MCF 10A (cell line): Measurements from ENCODE around the gene SNX18. TPM values are rescaled to one million over a fixed set of nuclear protein-coding genes. Genes with fewer than 3 reads are reported as not detected.

Experiments
- BruUV-seq: library from RNA; stranded (reverse); fragments of 400-500 nt; replicated peaks from 2 replicates; lab custom pipeline; 2021; lab: Mats Ljungman, UMichigan
- CTCF ChIA-PET: fragments of 300-600 bp; sonication (Branson Sonifier 250); formaldehyde crosslinking; extraction: SDS; loops from one replicate; lab custom pipeline; 2021; ENCODE audit warnings: antibody characterized with exemption, inconsistent platforms; lab: Yijun Ruan, JAX
- POLR2A ChIA-PET: fragments of 300-600, 350-650 bp; sonication (Branson Sonifier 250); formaldehyde crosslinking; extraction: SDS; loops from one replicate; lab custom pipeline; 2020; ENCODE audit warnings: antibody characterized with exemption, inconsistent platforms; lab: Yijun Ruan, JAX
- DNase-seq: peaks from one replicate; pipeline ENCODE4 v3.0.0-alpha.2; 2018; ENCODE audit not compliant: unreplicated experiment
- H3K27ac Mint-ChIP-seq: one replicate; pipeline ENCODE4 v1.8.0; 2022; ENCODE audit warnings: mild to moderate bottlenecking, low read depth, mixed read lengths; ENCODE audit not compliant: unreplicated experiment
- H3K27me3 Mint-ChIP-seq: one replicate; pipeline ENCODE4 v1.8.0; 2022; ENCODE audit warnings: mixed read lengths; ENCODE audit not compliant: insufficient read depth, unreplicated experiment
- H3K36me3 Mint-ChIP-seq: one replicate; pipeline ENCODE4 v1.8.0; 2022; ENCODE audit warnings: mild to moderate bottlenecking, moderate library complexity, mixed read lengths; ENCODE audit not compliant: insufficient read depth, unreplicated experiment
- H3K4me1 Mint-ChIP-seq: one replicate; pipeline ENCODE4 v1.8.0; 2022; ENCODE audit warnings: mixed read lengths; ENCODE audit not compliant: insufficient read depth, unreplicated experiment
- H3K4me3 Mint-ChIP-seq: one replicate; pipeline ENCODE4 v1.8.0; 2022; ENCODE audit warnings: mild to moderate bottlenecking, moderate library complexity, mixed read lengths; ENCODE audit not compliant: unreplicated experiment
- H3K9me3 Mint-ChIP-seq: one replicate; pipeline ENCODE4 v1.8.0; 2022; ENCODE audit warnings: mixed read lengths; ENCODE audit not compliant: unreplicated experiment
- CTCF ChIP-seq: fragments of 200-600 bp; IDR thresholded peaks from one replicate; pipeline ENCODE4 v1.8.0; 2022; ENCODE audit warnings: antibody characterized with exemption, mild to moderate bottlenecking; ENCODE audit not compliant: unreplicated experiment
- intact Hi-C: fragments of 100-400 bp; cut with micrococcal nuclease; formaldehyde crosslinking; loops from 2 replicates; pipeline ENCODE4 v1.14.1; 2022
- total RNA-seq: library from RNA; stranded (reverse); gene quantifications from 2 replicates; pipeline ENCODE4 v1.2.3, GENCODE V29; 2022

SNX18 gene
- total RNA-seq, 1 experiment from 2014 or later, result 10.0 TPM

GRCh38 chr5:54529565-54529964 is 12.0 kb downstream of the SNX18 start:
- ChIA-PET POLR2A (no interaction called here), CTCF (interaction anchor here (0.6 to 1.7 kb wide), 7 partner anchors 10 to 920 kb away, joined by 3 to 8 read pairs (median 3); no protein-coding TSS in a partner anchor)
- BruUV-seq, result no TSS peak
- H3K9me3 Mint-ChIP-seq, result no peaks in the 10 kb centered on the region
- no peak overlapping the region for H3K27ac Mint-ChIP-seq
- intact Hi-C loops, result no loop called here
- H3K4me1 Mint-ChIP-seq, result peaks cover 8% of the 10 kb centered on the region
- no peaks in the 10 kb centered on the region for H3K36me3 Mint-ChIP-seq
- TF ChIP-seq CTCF, result no peak
- DNase-seq, result peak; percentile 19
- no peak overlapping the region for H3K4me3 Mint-ChIP-seq
- H3K27me3 Mint-ChIP-seq, result no peaks in the 10 kb centered on the region

- Mint-ChIP-seq H3K9me3 (no peaks in the 10 kb centered on the region), H3K4me1 (peaks cover 8% of the 10 kb centered on the region), H3K36me3 (no peaks in the 10 kb centered on the region), H3K27me3 (no peaks in the 10 kb centered on the region), H3K4me3 (no peak overlapping the region), H3K27ac (peak overlapping the region; percentile 40)
- BruUV-seq, result no TSS peak
- ChIA-PET POLR2A (no interaction called here), CTCF (interaction anchor here (0.6 to 0.7 kb wide), 2 partner anchors 226 to 249 kb away, joined by 3 to 4 read pairs; no protein-coding TSS in a partner anchor)
- TF ChIP-seq CTCF, result no peak
- DNase-seq, result no peak
- intact Hi-C loops, result no loop called here
These were observed 14.0 kb downstream of the SNX18 start for GRCh38 chr5:54531546-54531945.

- Mint-ChIP-seq H3K4me3 (no peak overlapping the region), H3K4me1 (peaks cover 8% of the 10 kb centered on the region), H3K27ac (no peak overlapping the region), H3K36me3 (no peaks in the 10 kb centered on the region), H3K27me3 (no peaks in the 10 kb centered on the region), H3K9me3 (no peaks in the 10 kb centered on the region)
- ChIA-PET CTCF (interaction anchor here (0.7 to 1.2 kb wide), 5 partner anchors 10 to 750 kb away, joined by 3 to 5 read pairs (median 3); no protein-coding TSS in a partner anchor), POLR2A (no interaction called here)
- intact Hi-C loops, result no loop called here
- no peak for TF ChIP-seq CTCF
- DNase-seq, result no peak
- BruUV-seq, result no TSS peak
These were observed 16.1 kb downstream of the SNX18 start for GRCh38 chr5:54533541-54534190.

GRCh38 chr5:54534191-54535004 is 16.8 kb downstream of the SNX18 start:
- no peak for TF ChIP-seq CTCF
- H3K36me3 Mint-ChIP-seq, result no peaks in the 10 kb centered on the region
- H3K27me3 Mint-ChIP-seq, result no peaks in the 10 kb centered on the region
- BruUV-seq, result no TSS peak
- POLR2A ChIA-PET, result no interaction called here
- CTCF ChIA-PET, result interaction anchor here (0.7 to 1.0 kb wide), 4 partner anchors 11 to 749 kb away, joined by 3 to 5 read pairs (median 3); no protein-coding TSS in a partner anchor
- no peaks in the 10 kb centered on the region for H3K9me3 Mint-ChIP-seq
- H3K4me3 Mint-ChIP-seq, result no peak overlapping the region
- peaks cover 8% of the 10 kb centered on the region for H3K4me1 Mint-ChIP-seq
- no peak overlapping the region for H3K27ac Mint-ChIP-seq
- no peak for DNase-seq
- intact Hi-C loops, result no loop called here
